GM19193 (cell line): Measurements from ENCODE around the gene CAB39L.

Experiments
- POLR2A ChIP-seq: IDR thresholded peaks from 4 replicates; pipeline ENCODE4 v1.6.1; 2011; ENCODE audit not compliant: insufficient read depth, insufficient read length; ENCODE audit errors: extremely low read depth

CAB39L gene

GRCh38 chr13:49302222-49302621 lies 141.6 kb downstream of the CAB39L start:
- no peak for TF ChIP-seq POLR2A

- TF ChIP-seq POLR2A = no peak
Measured at GRCh38 chr13:49300739-49301589, 142.9 kb downstream of the CAB39L start.

- TF ChIP-seq POLR2A = no peak
Measured at GRCh38 chr13:49300276-49300675, 143.6 kb downstream of the CAB39L start.

GRCh38 chr13:49298903-49299605 lies 144.8 kb downstream of the CAB39L start:
- TF ChIP-seq POLR2A = no peak

GRCh38 chr13:49298416-49298815 lies 145.4 kb downstream of the CAB39L start:
- no peak for TF ChIP-seq POLR2A

GRCh38 chr13:49297338-49297737 lies 146.5 kb downstream of the CAB39L start:
- no peak for TF ChIP-seq POLR2A

GRCh38 chr13:49296659-49297058 lies 147.2 kb downstream of the CAB39L start:
- no peak for TF ChIP-seq POLR2A

- no peak for TF ChIP-seq POLR2A
Measured at GRCh38 chr13:49295244-49295643, 148.6 kb downstream of the CAB39L start.

GRCh38 chr13:49292742-49293486 lies 150.9 kb downstream of the CAB39L start:
- TF ChIP-seq POLR2A = no peak

GRCh38 chr13:49288458-49288857 lies 155.4 kb downstream of the CAB39L start:
- no peak for TF ChIP-seq POLR2A

- no peak for TF ChIP-seq POLR2A
Measured at GRCh38 chr13:49287995-49288394, 155.9 kb downstream of the CAB39L start.

- no peak for TF ChIP-seq POLR2A
Measured at GRCh38 chr13:49279885-49280284, 164.0 kb downstream of the CAB39L start.

- TF ChIP-seq POLR2A = no peak
Measured at GRCh38 chr13:49279112-49279511, 164.8 kb downstream of the CAB39L start.

GRCh38 chr13:49278211-49278610 lies 165.7 kb downstream of the CAB39L start:
- TF ChIP-seq POLR2A = no peak

GRCh38 chr13:49272296-49272695 lies 171.6 kb downstream of the CAB39L start:
- no peak for TF ChIP-seq POLR2A

GRCh38 chr13:49271264-49271663 lies 172.6 kb downstream of the CAB39L start:
- no peak for TF ChIP-seq POLR2A

GRCh38 chr13:49265822-49266221 lies 178.0 kb downstream of the CAB39L start:
- no peak for TF ChIP-seq POLR2A
